ENCODE data around the gene CAMTA1.

The CAMTA1 gene

DNA sequence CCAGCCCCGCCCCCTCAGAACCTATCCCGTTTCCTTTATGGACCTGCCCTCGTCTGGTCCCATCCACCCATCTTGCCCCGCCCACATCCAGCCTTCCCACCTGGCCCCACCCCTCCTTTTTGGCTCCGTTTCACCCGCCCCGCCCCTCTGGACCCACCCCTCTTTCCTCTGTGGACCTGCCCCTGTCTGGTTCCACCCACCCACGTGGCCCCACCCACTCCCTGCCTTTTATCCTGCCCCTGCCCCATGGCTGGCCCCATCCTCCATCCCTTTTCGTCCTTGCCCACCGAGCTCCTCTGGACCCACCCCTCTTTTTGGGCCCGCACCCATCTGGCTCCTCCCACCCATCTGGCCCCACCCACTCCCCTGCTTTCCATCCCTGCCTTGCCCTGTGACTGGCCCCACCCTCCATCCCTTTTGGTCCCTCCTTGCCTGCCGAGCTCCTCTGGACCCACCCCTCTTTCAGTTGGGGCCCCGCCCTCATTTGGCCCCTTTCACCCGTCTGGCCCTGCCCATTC lies 177.3 kb downstream of the CAMTA1 start (continued):
- TF ChIP-seq, protein P1, sequence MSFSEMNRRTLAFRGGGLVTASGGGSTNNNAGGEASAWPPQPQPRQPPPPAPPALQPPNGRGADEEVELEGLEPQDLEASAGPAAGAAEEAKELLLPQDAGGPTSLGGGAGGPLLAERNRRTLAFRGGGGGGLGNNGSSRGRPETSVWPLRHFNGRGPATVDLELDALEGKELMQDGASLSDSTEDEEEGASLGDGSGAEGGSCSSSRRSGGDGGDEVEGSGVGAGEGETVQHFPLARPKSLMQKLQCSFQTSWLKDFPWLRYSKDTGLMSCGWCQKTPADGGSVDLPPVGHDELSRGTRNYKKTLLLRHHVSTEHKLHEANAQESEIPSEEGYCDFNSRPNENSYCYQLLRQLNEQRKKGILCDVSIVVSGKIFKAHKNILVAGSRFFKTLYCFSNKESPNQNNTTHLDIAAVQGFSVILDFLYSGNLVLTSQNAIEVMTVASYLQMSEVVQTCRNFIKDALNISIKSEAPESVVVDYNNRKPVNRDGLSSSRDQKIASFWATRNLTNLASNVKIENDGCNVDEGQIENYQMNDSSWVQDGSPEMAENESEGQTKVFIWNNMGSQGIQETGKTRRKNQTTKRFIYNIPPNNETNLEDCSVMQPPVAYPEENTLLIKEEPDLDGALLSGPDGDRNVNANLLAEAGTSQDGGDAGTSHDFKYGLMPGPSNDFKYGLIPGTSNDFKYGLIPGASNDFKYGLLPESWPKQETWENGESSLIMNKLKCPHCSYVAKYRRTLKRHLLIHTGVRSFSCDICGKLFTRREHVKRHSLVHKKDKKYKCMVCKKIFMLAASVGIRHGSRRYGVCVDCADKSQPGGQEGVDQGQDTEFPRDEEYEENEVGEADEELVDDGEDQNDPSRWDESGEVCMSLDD (tag by site-specific recombination; IDR thresholded peaks at IDR 0.05): no peak
- TF ChIP-seq ZNF843 (tag by site-specific recombination; IDR thresholded peaks at IDR 0.05) (no peak), ZNF2 (tag by site-specific recombination; IDR thresholded peaks at IDR 0.05) (no peak), ZNF501 (tag by site-specific recombination; IDR thresholded peaks at IDR 0.05) (no peak), ZSCAN23 (tag by site-specific recombination; IDR thresholded peaks at IDR 0.05) (no peak), ZNF473 (tag by site-specific recombination; IDR thresholded peaks at IDR 0.05) (no peak), ZFP69B (tag by site-specific recombination; IDR thresholded peaks at IDR 0.05) (peak; percentile 76; the same call in 1 of the 2 replicates), BCL11A (tag by site-specific recombination; IDR thresholded peaks at IDR 0.05; ENCODE audit: low read depth) (no peak), ZNF791 (tag by site-specific recombination; IDR thresholded peaks at IDR 0.05) (no peak)
- TF ChIP-seq, protein P2, sequence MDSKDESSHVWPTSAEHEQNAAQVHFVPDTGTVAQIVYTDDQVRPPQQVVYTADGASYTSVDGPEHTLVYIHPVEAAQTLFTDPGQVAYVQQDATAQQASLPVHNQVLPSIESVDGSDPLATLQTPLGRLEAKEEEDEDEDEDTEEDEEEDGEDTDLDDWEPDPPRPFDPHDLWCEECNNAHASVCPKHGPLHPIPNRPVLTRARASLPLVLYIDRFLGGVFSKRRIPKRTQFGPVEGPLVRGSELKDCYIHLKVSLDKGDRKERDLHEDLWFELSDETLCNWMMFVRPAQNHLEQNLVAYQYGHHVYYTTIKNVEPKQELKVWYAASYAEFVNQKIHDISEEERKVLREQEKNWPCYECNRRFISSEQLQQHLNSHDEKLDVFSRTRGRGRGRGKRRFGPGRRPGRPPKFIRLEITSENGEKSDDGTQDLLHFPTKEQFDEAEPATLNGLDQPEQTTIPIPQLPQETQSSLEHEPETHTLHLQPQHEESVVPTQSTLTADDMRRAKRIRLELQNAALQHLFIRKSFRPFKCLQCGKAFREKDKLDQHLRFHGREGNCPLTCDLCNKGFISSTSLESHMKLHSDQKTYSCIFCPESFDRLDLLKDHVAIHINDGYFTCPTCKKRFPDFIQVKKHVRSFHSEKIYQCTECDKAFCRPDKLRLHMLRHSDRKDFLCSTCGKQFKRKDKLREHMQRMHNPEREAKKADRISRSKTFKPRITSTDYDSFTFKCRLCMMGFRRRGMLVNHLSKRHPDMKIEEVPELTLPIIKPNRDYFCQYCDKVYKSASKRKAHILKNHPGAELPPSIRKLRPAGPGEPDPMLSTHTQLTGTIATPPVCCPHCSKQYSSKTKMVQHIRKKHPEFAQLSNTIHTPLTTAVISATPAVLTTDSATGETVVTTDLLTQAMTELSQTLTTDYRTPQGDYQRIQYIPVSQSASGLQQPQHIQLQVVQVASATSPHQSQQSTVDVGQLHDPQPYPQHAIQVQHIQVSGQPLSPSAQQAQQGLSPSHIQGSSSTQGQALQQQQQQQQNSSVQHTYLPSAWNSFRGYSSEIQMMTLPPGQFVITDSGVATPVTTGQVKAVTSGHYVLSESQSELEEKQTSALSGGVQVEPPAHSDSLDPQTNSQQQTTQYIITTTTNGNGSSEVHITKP (tag by site-specific recombination; IDR thresholded peaks at IDR 0.05): no peak
- TF ChIP-seq, protein P3, sequence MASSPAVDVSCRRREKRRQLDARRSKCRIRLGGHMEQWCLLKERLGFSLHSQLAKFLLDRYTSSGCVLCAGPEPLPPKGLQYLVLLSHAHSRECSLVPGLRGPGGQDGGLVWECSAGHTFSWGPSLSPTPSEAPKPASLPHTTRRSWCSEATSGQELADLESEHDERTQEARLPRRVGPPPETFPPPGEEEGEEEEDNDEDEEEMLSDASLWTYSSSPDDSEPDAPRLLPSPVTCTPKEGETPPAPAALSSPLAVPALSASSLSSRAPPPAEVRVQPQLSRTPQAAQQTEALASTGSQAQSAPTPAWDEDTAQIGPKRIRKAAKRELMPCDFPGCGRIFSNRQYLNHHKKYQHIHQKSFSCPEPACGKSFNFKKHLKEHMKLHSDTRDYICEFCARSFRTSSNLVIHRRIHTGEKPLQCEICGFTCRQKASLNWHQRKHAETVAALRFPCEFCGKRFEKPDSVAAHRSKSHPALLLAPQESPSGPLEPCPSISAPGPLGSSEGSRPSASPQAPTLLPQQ (tag by site-specific recombination; IDR thresholded peaks at IDR 0.05): 0 out of 2 replicates have a peak, but pooled peaks have one; percentile 22
- TF ChIP-seq, protein P4, sequence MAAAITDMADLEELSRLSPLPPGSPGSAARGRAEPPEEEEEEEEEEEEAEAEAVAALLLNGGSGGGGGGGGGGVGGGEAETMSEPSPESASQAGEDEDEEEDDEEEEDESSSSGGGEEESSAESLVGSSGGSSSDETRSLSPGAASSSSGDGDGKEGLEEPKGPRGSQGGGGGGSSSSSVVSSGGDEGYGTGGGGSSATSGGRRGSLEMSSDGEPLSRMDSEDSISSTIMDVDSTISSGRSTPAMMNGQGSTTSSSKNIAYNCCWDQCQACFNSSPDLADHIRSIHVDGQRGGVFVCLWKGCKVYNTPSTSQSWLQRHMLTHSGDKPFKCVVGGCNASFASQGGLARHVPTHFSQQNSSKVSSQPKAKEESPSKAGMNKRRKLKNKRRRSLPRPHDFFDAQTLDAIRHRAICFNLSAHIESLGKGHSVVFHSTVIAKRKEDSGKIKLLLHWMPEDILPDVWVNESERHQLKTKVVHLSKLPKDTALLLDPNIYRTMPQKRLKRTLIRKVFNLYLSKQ (tag by site-specific recombination; IDR thresholded peaks at IDR 0.05; ENCODE audit: borderline replicate concordance): no peak
- TF ChIP-seq, protein P5, sequence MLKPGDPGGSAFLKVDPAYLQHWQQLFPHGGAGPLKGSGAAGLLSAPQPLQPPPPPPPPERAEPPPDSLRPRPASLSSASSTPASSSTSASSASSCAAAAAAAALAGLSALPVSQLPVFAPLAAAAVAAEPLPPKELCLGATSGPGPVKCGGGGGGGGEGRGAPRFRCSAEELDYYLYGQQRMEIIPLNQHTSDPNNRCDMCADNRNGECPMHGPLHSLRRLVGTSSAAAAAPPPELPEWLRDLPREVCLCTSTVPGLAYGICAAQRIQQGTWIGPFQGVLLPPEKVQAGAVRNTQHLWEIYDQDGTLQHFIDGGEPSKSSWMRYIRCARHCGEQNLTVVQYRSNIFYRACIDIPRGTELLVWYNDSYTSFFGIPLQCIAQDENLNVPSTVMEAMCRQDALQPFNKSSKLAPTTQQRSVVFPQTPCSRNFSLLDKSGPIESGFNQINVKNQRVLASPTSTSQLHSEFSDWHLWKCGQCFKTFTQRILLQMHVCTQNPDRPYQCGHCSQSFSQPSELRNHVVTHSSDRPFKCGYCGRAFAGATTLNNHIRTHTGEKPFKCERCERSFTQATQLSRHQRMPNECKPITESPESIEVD (tag by site-specific recombination; IDR thresholded peaks at IDR 0.05): no peak
- TF ChIP-seq, protein P6, sequence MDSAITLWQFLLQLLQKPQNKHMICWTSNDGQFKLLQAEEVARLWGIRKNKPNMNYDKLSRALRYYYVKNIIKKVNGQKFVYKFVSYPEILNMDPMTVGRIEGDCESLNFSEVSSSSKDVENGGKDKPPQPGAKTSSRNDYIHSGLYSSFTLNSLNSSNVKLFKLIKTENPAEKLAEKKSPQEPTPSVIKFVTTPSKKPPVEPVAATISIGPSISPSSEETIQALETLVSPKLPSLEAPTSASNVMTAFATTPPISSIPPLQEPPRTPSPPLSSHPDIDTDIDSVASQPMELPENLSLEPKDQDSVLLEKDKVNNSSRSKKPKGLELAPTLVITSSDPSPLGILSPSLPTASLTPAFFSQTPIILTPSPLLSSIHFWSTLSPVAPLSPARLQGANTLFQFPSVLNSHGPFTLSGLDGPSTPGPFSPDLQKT (IDR thresholded peaks at IDR 0.05; ENCODE audit: borderline replicate concordance, low read depth, low read length): no peak
- TF ChIP-seq, protein P7, sequence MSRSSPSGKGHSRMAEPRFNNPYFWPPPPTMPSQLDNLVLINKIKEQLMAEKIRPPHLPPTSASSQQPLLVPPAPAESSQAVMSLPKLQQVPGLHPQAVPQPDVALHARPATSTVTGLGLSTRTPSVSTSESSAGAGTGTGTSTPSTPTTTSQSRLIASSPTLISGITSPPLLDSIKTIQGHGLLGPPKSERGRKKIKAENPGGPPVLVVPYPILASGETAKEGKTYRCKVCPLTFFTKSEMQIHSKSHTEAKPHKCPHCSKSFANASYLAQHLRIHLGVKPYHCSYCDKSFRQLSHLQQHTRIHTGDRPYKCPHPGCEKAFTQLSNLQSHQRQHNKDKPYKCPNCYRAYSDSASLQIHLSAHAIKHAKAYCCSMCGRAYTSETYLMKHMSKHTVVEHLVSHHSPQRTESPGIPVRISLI (tag by site-specific recombination; IDR thresholded peaks at IDR 0.05): no peak
- TF ChIP-seq, protein P8, sequence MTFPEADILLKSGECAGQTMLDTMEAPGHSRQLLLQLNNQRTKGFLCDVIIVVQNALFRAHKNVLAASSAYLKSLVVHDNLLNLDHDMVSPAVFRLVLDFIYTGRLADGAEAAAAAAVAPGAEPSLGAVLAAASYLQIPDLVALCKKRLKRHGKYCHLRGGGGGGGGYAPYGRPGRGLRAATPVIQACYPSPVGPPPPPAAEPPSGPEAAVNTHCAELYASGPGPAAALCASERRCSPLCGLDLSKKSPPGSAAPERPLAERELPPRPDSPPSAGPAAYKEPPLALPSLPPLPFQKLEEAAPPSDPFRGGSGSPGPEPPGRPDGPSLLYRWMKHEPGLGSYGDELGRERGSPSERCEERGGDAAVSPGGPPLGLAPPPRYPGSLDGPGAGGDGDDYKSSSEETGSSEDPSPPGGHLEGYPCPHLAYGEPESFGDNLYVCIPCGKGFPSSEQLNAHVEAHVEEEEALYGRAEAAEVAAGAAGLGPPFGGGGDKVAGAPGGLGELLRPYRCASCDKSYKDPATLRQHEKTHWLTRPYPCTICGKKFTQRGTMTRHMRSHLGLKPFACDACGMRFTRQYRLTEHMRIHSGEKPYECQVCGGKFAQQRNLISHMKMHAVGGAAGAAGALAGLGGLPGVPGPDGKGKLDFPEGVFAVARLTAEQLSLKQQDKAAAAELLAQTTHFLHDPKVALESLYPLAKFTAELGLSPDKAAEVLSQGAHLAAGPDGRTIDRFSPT (tag by site-specific recombination; IDR thresholded peaks at IDR 0.05): no peak

Measured in HEK293 (cell line).